Epithelial cell of proximal tubule (primary cell): ENCODE data around the gene PNMT. TPM values are rescaled to one million over a fixed set of nuclear protein-coding genes. Genes with fewer than 3 reads are reported as not detected.
"Not testable (repeated sequence)": the region's sequence is repeated elsewhere in the genome, so short reads cannot be mapped to it uniquely, and the experiment has no call there.

Source experiments
- DNase-seq: peaks from one replicate; pipeline ENCODE4 v3.0.0-alpha.2; 2011; ENCODE audit warnings: low read depth
- H3K4me3 ChIP-seq: 2 replicates; pipeline ENCODE4 v1.5.1; 2011; ENCODE audit warnings: low read depth, mild to moderate bottlenecking, low read length
- total RNA-seq: library from RNA; depleted of rRNA; stranded (reverse); fragments of >200 nt; gene quantifications from 2 replicates; pipeline ENCODE4 v1.2.3, GENCODE V29; 2015
- TF ChIP-seq, protein P1 (sequence below): conservative IDR thresholded peaks from 2 replicates; pipeline ENCODE4 v1.5.1; 2012; ENCODE audit warnings: low read depth, mild to moderate bottlenecking, low read length

The PNMT gene
- total RNA-seq, 1 donor from 2014 or later = not detected

DNA sequence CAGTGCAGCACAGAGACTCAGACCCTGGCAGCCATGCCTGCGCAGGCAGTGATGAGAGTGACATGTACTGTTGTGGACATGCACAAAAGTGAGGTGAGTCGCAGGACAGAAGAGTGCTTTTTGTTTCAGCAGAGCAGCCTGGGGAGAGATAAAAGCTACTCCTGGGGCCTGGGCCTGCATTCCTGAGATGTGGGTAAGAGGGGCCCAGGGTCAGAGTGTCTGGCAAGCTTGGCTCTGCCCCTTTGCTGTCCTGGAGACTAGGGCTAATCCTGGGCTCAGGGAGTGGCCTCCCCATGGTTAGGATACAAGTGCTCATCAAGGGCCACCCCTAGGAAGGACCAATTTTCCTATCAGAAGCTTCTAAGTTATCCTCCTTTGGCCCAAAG is 26.8 kb downstream of the PNMT start:
- TF ChIP-seq, protein P1, sequence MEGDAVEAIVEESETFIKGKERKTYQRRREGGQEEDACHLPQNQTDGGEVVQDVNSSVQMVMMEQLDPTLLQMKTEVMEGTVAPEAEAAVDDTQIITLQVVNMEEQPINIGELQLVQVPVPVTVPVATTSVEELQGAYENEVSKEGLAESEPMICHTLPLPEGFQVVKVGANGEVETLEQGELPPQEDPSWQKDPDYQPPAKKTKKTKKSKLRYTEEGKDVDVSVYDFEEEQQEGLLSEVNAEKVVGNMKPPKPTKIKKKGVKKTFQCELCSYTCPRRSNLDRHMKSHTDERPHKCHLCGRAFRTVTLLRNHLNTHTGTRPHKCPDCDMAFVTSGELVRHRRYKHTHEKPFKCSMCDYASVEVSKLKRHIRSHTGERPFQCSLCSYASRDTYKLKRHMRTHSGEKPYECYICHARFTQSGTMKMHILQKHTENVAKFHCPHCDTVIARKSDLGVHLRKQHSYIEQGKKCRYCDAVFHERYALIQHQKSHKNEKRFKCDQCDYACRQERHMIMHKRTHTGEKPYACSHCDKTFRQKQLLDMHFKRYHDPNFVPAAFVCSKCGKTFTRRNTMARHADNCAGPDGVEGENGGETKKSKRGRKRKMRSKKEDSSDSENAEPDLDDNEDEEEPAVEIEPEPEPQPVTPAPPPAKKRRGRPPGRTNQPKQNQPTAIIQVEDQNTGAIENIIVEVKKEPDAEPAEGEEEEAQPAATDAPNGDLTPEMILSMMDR = no peak
- H3K4me3 ChIP-seq = no peak overlapping the region
- no peak for DNase-seq

DNA sequence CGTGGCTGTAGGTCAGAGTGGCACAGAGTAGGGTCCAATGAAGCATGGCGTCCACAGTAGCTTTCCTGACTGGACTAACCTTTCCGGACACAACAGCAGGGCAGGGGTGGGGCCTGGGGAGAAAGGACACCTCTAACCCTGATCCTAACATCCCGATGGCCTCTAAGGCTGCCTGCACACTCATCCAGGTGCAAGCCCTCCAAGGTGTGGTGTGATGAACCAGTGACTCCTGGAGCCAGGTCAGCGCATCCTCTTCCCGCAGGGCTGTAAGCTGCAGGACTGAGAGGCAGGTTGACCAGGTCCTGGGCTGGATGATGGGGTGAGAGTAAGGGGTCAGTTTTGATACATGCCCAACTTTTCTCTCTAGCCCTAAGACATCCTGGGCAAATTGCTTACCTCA is 28.5 kb downstream of the PNMT start:
- no peak for DNase-seq
- H3K4me3 ChIP-seq = no peak overlapping the region
- TF ChIP-seq, protein P1 = no peak

DNA sequence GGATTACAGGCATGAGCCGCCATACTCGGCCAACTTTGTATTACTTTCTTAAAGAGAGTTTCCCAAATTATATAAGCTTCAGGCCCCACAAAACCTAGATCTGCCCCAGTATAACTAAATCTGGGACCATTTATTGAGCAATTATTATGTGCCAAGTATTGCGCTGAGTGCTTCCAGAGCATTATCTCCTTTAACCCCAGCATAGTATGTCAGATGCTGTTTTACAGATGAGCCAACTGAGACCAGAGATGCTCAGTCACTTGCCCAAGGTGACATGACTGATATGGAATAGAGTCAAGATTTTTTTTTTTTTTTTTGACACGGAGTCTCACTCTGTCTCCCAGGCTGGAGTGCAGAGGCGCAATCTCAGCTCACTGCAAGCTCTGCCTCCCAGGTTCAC is 29.7 kb downstream of the PNMT start:
- DNase-seq = no peak
- no peak overlapping the region for H3K4me3 ChIP-seq
- TF ChIP-seq, protein P1 = no peak

DNA sequence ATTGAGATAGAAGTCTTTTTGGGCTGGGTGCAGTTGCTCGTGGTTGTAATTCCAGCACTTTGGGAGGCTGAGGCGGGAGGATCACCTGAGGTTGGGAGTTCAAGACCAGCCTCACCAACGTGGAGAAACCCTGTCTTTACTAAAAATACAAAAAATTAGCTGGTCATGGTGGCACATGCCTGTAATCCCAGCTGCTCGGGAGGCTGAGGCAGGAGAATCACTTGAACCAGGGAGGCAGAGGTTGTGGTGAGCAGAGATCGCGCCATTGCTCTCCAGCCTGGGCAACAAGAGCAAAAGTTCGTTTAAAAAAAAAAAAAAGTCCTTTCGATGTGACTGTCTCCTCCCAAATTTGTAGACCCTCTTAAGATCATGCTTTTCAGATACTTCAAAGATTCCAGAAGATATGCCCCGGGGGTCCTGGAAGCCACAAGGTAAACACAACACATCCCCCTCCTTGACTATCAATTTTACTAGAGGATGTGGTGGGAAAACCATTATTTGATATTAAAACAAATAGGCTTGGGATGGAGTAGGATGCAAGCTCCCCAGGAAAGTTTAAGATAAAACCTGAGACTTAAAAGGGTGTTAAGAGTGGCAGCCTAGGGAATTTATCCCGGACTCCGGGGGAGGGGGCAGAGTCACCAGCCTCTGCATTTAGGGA is 31.0 kb downstream of the PNMT start:
- DNase-seq = not testable (repeated sequence)
- peak overlapping the region; percentile 92 for H3K4me3 ChIP-seq

DNA sequence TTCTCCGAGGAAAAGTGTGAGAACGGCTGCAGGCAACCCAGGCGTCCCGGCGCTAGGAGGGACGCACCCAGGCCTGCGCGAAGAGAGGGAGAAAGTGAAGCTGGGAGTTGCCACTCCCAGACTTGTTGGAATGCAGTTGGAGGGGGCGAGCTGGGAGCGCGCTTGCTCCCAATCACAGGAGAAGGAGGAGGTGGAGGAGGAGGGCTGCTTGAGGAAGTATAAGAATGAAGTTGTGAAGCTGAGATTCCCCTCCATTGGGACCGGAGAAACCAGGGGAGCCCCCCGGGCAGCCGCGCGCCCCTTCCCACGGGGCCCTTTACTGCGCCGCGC is 31.5 kb downstream of the PNMT start, which contains the start of gene ERBB2:
TSS of gene ERBB2 (plus strand) at position 247 of the 330 bp plus-strand sequence. CDS start 175 bp downstream, outside the sequence.
- H3K4me3 ChIP-seq = peak within 1 kb of the TSS; percentile 92
- no peak for DNase-seq
- TF ChIP-seq, protein P1 = no peak

DNA sequence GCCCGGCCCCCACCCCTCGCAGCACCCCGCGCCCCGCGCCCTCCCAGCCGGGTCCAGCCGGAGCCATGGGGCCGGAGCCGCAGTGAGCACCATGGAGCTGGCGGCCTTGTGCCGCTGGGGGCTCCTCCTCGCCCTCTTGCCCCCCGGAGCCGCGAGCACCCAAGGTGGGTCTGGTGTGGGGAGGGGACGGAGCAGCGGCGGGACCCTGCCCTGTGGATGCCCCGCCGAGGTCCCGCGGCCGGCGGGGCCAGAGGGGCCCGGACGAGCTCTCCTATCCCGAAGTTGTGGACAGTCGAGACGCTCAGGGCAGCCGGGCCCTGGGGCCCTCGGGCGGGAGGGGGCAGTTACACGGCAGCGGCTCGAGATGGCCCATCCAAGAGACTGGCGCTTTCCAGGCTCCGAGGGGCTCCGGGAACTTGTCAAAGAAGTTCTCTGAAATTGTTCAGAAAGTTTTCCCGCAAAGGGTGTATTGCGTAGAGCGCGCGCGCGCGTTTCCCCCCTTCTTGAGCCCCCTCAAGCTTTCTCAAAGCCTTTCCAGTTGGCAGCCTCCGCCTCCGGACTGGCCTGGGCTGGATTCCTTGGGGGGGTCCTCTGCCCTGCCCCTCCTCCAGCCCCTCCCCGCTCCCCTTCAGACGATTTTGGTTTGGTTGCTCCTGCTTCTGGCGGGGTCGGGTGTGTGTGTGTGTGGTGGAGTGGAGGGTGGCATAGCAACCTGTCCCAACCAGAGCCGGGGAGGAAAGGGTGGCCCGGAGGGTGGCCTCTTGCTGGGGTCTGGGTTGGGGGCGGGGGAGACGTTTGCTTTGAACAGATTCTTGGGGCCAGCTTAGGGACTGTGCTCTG is 32.1 kb downstream of the PNMT start:
- DNase-seq = no peak
- TF ChIP-seq, protein P1 = no peak
- peak overlapping the region; percentile 92 for H3K4me3 ChIP-seq

DNA sequence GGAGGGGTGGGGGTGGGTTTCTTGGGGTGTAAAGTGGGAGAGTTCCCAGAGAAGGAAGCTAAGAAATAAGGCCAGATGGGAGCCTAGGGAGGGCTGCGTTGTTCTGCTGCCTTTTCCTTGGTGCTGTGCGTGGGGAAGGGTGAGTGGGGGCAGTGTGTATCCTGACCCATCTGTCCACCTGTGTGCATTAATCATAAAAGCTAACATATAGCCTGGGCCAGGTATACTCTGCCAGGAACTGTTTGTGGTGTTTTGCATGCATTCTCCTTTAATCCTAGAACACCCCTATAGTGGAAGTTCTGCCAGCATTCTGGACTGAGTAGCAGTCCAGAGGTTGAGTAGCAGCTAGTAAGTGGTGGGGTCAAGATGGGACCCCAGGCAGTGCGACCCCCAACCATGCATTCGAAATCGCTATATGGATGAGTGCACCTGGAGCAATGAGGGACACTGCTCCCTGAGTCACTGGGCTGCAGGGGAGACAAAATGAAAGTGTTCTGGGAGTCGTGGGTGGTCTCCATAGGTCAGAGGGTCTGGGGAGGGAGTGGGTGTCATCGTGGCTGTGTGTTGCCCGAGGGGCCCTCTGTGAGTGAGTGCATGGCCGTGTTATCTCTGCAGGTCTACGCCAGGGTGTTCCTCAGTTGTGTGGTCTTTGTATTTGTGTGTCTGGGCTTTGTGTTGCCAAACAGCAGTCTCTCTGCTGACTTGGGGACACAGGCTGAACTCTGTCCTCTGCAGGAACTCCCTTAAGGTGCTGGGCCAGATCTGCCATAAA is 32.9 kb downstream of the PNMT start:
- no peak for DNase-seq
- H3K4me3 ChIP-seq = peak overlapping the region; percentile 92
- TF ChIP-seq, protein P1 = no peak
